HG03457 (cell line): ENCODE results near the gene TCF7L1.
"Not testable (repeated sequence)": the region's sequence is repeated elsewhere in the genome, so short reads cannot be mapped to it uniquely, and the experiment has no call there.

Experiments
- ATAC-seq: cut with Tn5 transposase; IDR thresholded peaks from one replicate; pipeline ENCODE4 v1.9.1; 2021; ENCODE audit warnings: moderate number of reproducible peaks; ENCODE audit not compliant: unreplicated experiment

TCF7L1 gene

DNA sequence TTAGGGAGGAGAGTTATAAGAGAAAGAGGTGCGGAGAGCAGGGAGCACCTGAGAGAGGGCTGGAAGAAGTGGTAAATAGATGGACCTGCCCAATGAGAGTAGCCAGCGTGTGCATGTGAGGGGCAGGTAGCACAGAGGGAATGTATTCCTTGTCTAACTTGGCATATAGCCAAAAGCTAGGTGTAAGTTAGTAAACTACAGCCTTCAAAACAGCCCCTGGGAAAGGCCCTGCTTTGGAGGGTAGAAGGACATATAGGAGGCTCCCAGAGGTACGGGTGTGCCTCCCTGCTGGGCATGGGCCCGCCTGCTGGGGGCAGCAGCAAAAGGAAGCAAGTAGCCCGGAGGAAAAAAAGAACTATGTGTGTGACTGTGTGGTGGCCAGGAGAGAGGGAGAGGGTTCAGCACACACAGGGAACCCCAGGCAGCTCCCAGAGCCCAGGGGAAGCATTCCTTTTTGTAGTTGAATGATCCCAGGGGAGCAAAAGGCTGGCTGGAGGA, 48.0 kb downstream of the TCF7L1 start:
- no peak for ATAC-seq

DNA sequence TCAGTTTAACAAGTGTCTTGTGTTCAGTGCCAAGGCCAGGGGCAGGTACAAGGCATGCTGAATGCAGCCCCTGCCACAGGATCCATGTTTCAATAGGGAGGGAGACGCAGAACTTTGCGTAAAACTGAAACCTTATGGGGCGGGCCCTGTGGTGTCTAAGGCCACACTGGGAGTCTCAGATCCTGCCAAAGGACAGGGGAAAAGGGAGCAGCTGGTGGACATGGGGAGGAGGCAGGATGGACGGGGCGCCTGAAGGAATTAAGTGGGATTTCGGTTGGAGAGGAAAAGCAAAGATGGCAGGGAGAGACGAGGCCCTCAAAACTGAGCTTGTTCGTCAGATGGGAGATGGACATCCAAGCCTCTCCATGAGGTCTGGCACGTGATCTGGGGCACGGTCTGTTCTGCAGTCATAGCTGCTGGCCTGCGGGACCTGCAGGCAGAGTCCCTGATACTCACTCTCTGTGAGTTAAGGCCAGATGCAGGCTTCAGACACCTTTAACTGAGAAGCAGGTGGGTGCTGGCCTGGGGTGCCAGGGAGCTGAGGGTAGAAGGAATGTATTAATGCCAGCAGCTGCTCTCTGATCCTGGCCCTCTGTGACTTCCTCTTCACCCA, 48.8 kb downstream of the TCF7L1 start:
- ATAC-seq, result no peak

DNA sequence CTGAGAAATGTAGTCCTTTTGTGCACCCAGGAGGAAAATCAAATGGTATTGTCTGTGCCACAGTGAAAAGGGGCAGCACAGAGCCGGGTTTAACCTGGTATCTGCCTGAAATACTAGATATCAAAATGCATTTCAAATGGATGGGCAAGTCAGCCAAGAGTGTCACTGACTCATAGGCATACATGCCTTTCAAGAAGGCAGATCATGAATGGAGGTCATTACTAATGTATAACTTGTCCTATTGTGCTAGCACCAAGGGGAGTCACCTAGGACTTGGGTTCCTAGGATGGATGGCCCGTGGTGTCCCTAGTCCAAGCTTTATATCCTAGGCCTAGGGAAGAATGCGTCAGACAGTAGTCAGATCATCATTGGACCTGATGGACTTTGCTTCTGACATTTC, 49.9 kb downstream of the TCF7L1 start:
- ATAC-seq, result no peak

DNA sequence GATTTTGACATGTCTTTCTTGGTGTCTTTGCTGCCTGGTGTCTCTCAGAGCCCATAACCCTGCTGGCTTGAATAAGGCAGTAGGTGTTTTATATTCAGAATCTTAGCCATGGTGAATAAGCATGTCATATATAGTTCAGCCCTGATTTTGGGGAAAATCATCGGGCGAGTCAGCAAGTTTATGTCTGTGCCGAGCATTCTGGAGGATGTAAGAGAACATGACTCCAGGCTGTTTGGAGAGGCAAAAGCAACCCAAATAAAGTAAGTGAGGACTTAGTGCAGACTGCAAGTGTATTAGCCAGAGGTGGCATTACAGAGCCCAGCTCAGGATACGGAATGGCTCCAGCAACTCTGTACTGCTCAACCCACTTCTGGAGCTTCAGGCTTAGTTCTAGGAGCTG, 50.3 kb downstream of the TCF7L1 start:
- no peak for ATAC-seq

DNA sequence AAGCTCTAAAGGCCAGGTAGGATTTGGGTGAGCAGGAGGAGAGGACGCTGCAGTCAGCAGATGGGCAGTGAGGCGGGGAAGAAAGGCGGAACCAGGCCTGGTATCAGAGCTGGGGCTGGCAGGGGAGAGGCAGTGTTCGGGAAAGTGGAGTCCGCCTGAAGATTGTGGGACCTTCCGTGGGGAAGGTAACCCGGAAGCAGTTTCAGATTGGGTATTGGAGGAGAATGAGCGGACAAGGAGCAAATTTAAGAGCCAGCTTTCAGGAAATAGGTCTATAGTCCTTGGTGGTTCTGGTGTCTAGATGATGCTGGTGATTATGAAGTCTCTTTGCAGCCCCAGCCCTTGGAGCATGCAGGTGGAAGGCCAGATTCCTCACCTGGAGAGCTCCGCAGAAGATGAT, 51.0 kb downstream of the TCF7L1 start:
- no peak for ATAC-seq

DNA sequence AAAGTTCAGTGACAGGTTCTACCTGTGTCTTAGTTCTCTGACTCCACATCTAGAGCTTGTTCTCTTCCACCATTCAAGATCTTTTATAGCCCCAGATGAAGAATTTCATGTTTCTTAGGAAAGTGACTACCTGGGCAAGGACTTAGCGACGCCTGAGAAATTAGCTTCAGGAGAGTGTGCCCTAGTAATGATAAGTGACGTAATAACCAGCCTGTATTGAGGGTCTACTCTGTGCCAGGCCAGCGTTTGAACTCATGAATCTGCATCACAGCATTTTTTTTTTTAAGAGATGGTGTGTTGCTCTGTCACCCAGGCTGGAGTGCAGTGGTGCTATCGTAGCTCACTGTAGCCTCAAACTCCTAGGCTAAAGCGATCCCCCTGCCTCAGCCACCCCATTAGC, 51.8 kb downstream of the TCF7L1 start:
- ATAC-seq, result no peak

DNA sequence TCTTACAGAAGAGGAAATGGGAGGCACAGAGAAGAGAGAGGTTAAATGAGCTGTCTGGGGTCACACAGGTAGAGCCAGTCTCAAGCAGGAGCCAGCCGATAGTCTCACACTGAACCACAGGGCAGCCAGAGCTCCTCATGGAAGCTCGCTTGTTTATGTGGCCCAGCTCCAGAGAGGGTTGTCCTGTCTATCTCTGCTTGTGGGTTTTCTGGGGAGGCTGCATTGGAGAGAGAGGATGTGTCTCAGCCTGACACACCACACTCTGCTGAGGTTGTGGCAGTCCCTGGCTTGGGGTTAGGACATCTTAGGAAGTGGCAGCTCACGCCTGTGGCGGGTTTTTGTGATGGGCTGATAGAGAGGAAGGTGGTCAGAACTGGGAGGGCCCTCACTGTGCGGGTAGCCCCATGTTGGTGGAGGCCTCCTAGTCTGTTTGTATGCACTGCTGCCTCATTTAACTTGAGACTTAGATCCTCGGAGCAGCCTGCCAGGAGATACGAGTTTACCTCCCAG, 52.3 kb downstream of the TCF7L1 start:
- ATAC-seq, result no peak

DNA sequence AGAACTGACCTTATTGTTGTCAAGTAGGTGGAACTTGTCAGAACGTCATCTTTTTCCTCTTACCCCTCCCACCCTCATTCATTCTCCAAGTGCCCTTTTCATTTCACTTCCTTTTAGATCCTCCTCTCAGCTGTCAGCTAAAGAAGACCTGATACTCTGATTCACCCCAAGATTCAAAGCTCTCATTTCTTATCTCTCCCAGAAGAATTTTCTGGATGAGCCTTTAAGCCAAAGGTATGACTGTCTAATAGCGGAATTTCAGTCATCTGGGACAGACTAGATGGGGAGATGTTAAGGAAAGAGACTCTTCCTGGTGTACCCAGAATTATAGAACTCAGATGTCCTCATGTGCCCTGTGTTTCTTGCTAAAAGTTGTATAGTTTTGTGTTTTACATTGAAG, 53.9 kb downstream of the TCF7L1 start:
- no peak for ATAC-seq

DNA sequence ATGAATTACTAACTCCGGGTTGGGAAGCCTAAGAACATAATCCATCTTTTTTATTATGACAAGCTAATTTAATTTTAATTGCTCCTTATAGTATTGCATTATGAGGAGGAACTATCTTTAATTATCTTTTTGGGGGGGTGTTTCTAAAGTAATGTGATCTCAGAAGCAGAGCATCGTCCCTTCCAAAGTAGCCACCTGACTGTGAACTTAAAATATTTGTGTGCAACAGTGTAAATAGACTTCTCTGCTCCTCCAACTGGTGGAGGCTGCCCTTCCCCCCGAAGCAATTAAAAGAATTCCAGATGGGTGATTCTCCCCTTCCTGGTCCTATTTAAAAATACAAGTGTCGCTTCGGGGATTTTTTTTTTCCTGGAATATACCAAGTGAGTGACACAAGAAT, 55.7 kb downstream of the TCF7L1 start:
- no peak for ATAC-seq

DNA sequence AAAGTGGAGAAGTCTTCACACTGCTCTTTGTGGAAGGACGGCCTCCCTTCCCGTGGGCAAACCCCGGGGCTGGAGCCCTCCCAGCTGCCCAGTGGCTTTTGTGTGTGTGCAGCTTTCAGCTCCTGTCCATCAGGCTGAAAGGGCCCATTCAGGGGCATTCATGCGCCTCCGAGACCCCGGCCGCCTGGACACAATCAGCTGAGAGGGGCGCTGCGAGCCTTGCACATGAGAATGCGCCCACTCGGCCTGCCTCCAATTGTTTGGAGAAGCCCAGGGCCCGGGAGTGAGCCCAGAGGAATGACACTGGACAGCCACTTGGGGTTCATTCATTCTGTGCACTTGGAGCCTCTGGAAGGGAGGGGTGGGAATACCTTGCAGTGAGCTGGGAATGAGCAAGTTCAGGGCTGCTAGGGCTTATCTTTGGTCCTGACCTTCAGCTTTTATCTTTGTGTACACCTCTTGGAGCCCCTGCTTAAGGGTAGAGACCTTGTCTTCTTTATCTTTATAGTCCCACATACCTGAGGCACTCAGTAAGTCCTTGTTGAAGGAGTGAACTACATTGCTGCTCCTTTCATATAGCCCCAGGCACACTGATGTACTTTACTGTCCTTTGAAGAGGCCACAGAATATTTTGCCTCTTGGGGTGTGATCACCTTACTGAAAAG, 56.5 kb downstream of the TCF7L1 start:
- no peak for ATAC-seq

DNA sequence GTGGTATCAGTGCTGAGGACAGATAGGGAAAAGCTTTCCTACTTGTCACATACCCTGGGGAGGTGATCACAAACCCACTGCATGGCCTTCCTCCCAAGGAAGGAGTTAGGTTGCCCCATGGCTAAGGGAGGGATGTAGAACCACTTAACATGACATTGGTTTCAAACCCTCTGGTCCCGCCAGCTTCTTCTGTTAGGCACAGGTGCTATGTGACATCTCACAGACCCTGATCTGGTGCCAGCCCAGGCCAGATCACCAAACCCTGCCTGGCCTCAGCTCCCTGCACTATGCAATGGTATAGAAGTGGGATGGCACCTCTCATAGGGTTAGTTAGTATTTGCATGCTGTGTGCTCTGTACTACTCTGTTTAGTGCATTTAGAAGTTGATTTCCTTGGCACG, 58.0 kb downstream of the TCF7L1 start:
- ATAC-seq, result no peak

DNA sequence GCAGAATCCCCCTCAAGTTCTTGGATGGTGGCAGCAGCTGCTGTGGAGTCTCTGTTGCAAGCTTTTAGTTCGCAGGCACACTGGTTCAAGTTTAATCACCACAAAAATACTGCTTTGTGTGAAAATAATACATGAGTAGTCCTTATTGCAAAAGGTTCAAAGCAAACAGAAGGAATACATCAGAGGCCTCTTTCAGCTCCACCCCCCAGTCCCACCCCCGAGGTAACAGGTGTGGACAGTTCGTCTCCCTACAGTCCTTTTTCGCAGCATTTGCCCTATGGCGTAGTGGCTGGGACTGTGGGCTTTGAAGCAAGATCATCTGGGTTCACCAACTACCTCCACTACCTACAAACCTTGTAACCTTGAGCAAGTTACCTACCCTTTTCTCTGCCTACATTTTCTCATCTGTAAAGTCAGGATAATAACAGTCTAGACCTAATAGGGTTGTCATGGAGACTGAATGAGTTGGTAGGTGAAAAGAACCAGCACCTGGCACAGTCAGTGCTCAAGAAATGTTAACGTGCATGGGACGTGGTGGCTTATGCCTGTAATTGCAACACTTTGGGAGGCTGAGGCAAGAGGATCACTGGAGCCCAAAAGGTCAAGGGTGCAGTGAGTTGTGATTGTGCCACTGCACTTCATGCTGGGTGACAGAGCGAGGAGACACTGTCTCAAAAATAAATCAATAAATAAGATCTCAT, 61.7 kb downstream of the TCF7L1 start:
- no peak for ATAC-seq

DNA sequence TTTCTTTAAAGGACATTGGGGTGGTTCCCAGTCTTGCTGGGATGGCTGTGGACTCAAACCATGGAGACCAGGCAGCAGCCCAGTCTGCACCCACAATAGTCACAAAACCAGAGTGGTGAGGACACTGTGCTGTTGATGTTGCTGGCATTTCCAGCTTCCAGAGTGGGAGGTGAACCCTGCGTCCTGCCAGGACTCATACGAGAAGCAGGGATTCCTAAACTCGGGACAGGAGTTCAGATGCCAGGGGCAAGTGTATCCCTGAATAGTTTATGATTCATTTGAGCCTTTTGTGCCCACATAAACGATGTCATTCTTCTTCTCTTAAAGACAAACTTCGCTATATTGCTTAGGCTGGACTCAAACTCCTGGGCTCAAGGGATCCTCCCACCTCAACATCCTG, 62.8 kb downstream of the TCF7L1 start:
- no peak for ATAC-seq

DNA sequence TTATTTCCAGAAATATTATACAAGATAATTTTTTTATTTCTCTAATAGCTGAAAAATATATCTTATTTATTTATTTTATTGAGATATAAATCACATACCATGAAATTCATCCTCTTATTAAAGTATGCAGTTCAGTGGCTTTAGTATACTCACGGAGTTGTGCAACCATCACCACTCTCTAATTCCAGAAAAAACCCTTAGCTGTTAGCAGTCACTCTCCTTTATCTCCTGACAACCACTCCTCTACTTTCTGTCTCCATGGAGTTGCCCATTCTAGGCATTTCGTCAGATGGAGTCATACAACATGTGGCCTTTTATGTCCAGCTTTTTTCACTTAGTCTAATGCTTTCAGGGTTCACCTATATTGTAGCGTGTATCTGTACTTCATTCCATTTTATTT, 66.5 kb downstream of the TCF7L1 start:
- ATAC-seq, result no peak

DNA sequence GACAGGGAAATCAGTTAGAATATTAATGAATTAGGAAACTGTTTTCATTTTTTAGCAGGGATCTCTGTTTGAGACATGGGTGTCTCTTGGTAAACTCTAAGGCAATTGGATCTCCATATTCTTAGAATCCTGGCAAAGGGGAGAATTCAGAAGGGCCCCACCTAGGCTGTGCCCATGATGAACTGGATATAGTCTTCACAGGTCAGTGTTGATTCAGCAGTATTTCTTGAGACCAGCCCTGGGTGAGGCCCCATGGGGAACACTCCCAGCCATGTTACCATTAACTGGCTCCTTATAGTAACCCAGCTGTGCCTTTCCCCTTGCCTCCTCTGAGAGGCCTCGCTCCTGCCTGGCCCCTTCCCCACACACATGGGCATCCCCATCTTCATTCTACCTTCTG, 76.7 kb downstream of the TCF7L1 start:
- no peak for ATAC-seq

DNA sequence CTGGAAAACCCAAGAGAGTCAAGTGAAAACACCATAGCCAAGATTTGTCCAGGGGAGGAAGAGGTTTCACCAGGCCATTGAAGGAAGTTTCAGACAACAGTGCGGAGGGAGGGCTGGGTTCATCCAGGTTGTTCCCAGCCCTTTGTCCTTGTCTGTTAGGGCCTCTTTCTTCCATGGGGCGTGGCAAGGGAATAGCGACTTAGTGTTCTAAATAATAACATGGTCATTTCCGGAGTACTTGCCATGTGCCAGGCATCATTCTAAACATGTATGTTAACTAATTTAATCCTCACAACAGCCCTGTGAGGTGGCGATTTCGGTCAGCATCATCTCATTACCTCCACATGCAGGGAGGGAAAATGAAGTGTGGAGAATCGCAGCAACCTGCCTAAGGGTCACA, 77.3 kb downstream of the TCF7L1 start:
- no peak for ATAC-seq

DNA sequence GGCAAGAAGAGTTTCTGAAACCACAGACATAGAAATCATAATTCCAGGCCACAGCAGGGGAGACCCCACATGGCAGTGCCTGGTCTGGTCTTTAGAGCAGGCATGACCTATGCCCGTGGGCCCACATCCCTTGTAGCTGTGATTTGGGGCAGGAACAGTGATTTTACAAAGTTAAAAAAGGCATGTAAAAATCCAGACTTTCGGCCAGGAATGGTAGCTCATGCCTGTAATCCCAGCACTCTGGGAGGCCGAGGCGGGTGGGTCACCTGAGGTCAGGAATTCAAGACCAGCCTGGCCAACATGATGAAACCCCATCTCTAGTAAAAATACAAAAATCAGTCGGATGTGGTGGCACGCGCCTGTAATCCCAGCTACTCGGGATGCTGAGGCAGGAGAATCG, 78.4 kb downstream of the TCF7L1 start:
- not testable (repeated sequence) for ATAC-seq

DNA sequence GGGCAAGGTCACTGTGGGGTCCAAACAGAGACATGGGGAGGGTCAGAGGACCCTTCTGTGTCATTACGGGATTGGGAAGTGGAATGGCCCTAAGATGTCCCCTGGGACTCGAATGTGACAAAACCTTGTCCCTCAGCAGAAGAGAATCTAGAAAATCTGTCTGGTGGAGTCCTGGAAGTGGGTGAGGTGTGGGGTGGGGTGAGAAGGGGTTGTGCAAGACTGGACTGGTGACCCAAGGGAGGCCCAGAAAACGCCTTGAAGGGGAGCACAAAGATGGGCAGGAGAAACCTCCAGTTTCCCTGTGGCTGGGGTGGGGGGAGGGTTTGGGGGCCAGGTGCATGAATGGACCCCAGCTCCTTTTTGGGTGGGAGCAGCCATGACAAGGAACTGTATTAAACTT, 79.6 kb downstream of the TCF7L1 start:
- no peak for ATAC-seq

DNA sequence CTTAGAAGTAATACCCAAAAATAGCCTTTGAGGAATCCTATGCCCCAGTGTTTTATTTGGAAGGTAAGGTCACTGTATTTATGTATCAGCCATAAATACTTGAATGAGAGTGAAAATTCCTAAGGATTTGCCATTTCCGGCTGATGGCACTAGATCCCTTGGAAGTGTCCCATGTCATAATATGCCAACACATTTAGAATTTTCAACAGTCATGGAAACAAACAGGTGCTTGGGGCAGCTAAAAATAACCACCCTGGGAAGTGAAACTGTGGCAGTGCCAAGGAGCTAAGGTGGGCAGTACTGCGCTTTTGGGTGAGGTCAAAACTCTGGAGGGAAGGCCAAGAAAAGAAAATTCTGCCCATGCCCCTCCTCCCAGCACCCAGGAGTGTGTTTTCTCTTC, 80.2 kb downstream of the TCF7L1 start:
- no peak for ATAC-seq

DNA sequence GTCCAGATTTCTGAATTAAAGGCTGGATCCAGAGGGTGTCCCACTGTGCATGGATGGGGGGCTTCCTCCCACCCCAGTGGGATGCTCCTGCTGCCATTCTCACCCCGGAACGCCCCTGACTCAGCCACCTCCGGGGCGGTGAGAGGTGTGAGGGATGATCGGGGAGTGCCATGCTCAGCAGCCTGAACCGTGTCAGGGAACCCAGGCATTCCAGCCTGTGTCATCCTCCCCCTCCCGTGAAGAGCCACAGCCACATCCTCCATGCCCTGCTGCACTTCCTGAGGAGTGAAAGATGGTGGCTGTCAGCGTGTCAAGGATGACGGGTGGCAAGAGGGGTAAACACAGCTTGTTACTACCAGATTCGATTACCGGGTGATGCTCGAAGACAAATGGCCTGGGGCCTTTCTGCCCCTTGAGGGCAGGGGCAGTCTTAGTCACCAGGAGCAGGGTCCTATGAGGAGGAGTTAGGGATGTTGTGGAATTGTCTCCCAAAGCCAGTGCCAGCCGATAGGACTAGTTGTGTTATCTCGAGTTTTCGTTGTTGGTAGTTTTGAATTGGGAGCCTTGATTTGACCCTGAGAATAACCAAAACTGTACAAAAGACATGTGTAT, 80.8 kb downstream of the TCF7L1 start:
- no peak for ATAC-seq

DNA sequence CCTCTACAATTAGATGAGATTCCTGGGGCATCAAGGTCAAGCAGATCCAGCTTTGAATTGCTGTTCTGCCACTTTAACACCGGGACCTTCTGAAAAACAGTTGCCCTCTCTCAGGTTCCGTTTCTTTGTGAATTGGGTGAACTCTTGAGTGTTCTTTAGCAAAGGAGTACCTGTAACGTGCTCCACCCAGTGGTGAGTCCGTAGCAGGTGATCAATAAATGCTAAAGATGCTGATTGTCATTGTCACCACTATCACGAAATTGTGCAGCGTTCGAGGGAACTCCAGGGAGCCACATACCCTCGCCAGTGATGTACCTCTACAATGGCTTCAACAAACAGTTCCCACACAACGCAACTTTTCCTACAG, 81.9 kb downstream of the TCF7L1 start:
- ATAC-seq, result no peak
